ENCODE measurements around the gene WDR46. TPM values are rescaled to one million over a fixed set of nuclear protein-coding genes. Genes with fewer than 3 reads are reported as not detected.
"Not testable (repeated sequence)": the region's sequence is repeated elsewhere in the genome, so short reads cannot be mapped to it uniquely, and the experiment has no call there.

The WDR46 gene
- total and polyA plus RNA-seq, 2 donors (not counting 3 experiments of a cell fraction or from before 2014, with no cell fraction given) = 61.4 to 71.2 TPM

DNA sequence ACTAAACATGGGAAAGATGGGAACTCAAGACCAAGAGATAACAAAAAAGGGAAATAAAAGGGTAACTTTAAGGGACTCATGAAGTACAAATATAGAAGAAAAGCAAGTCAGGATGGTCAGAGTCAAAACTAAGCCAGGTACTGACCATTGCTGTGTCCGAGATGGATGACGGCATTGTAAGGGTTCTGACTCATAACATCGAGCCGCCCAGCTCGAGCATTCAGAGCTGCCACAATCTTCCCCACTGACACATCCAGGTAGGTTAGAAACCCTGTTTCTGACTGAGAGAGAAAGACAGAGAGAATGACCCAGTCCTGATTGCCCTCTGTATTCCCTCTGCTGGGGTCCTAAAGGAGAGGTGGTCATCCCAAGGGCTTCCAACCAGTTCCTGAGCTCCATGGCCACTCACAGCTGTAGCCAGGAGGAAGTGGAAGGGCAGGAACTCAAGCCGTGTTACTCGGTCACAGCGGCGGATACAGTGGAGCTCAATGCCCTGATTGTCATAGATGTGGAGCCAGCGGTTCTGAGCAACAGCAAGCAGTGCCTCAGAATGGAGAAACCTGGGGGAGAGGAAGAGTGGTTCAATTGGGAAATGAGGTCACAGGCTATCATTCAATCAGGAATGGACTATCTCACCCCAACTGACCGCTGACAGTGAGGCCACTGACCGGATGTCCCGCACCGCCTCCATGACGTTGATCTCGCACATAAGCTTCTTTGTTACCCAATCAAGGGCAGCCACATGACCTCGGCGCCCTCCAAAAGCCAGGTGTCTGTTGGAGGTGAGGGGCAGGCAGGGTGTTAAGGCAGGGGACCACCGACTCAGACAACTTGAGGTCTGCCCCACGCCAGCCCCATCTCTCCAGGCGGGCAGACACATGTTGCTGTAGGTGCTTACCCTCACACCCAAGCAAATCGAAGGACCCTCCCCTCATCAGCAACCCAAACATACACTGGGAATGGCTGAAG lies 1.8 kb downstream of the WDR46 start:
- DNase-seq (ENCODE audit: low read depth, low spot score) = no peak
- CTCF ChIA-PET = interaction anchor here (0.9 kb wide), 1 partner anchor 10 kb away, joined by 3 read pairs; the partner anchor contains the start of gene B3GALT4

DNA sequence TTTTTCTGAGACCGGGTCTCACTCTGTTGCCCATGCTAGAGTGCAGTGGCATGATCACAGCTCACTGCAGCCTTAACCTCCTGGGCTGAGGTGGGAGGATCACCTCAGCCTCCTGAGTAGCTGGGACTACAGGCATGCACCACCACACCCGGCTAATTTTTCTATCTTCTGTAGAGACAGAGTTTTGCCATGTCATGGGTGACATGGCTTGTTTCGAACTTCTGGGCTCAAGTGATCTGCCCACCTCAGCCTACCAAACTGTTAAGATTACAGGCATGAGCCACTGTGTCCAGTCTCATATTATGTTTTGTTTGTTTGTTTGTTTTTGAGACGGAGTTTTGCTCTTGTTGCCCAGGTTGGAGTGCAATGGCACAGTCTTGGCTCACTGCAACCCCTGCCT lies 3.8 kb downstream of the WDR46 start:
- DNase-seq (ENCODE audit: low read depth, low spot score); intact Hi-C loops (cut with micrococcal nuclease); H3K4me3 ChIP-seq (replicated peaks in 1 of 3; ENCODE audit: insufficient read depth in 1 of 3, low read depth in 1 of 3, low read length in 3 of 3); H3K27me3 ChIP-seq (ENCODE audit: control insufficient read depth in 2 of 2, insufficient read depth in 2 of 2, low read length in 2 of 2); BruUV-seq (replicated peaks); H2AFZ ChIP-seq (ENCODE audit: low read depth, low read length); H3K9ac ChIP-seq (replicated peaks; ENCODE audit: extremely low read depth, insufficient read depth, low read length); dilution Hi-C loops (cut with MboI; ENCODE audit: extremely low pct_ligation_motif_present, low sequenced_read_pairs); H3K9me1 ChIP-seq (replicated peaks; ENCODE audit: control insufficient read depth, extremely low read depth, insufficient read depth, low read length); CTCF ChIA-PET; H3K4me2 ChIP-seq (ENCODE audit: insufficient read depth, low read length); FAIRE-seq; H4K20me1 ChIP-seq (replicated peaks; ENCODE audit: control insufficient read depth, extremely low read depth, insufficient read depth, low read length); H3K27ac ChIP-seq (ENCODE audit: insufficient read depth, low read depth, low read length); POLR2A ChIA-PET; H3K9me3 ChIP-seq (replicated peaks; ENCODE audit: control insufficient read depth, insufficient read depth, low read length): not testable (repeated sequence)
- H3K79me2 ChIP-seq (ENCODE audit: control insufficient read depth, insufficient read depth, low read length) = peaks cover 23% of the 10 kb centered on the region
- peaks cover 7 to 21% of the 10 kb centered on the region in 2 experiments for H3K36me3 ChIP-seq (ENCODE audit: control insufficient read depth in 2 of 2, extremely low read depth in 1 of 2, insufficient read depth in 2 of 2, low read length in 2 of 2)
- H3K4me1 ChIP-seq (ENCODE audit: control insufficient read depth, extremely low read depth, insufficient read depth, low read length) = peaks cover 10% of the 10 kb centered on the region

More for the DNA sequence above, 1.8 kb downstream of the WDR46 start:
- Histone ChIP-seq H3K27ac (ENCODE audit: insufficient read depth, low read depth, low read length) (no peak overlapping the region), H3K9me3 (replicated peaks; ENCODE audit: control insufficient read depth, insufficient read depth, low read length) (no peaks in the 10 kb centered on the region), H3K36me3 (ENCODE audit: control insufficient read depth in 2 of 2, extremely low read depth in 1 of 2, insufficient read depth in 2 of 2, low read length in 2 of 2) (peaks cover 9 to 22% of the 10 kb centered on the region in 2 experiments), H3K9ac (replicated peaks; ENCODE audit: extremely low read depth, insufficient read depth, low read length) (no peak overlapping the region), H3K4me3 (replicated peaks in 1 of 3; ENCODE audit: insufficient read depth in 1 of 3, low read depth in 1 of 3, low read length in 3 of 3) (no peak overlapping the region), H3K79me2 (ENCODE audit: control insufficient read depth, insufficient read depth, low read length) (peaks cover 27% of the 10 kb centered on the region), H3K9me1 (replicated peaks; ENCODE audit: control insufficient read depth, extremely low read depth, insufficient read depth, low read length) (no peaks in the 10 kb centered on the region), H3K4me1 (ENCODE audit: control insufficient read depth, extremely low read depth, insufficient read depth, low read length) (peaks cover 13% of the 10 kb centered on the region), H2AFZ (ENCODE audit: low read depth, low read length) (no peak overlapping the region), H3K27me3 (ENCODE audit: control insufficient read depth in 2 of 2, insufficient read depth in 2 of 2, low read length in 2 of 2) (no peaks in the 10 kb centered on the region), H4K20me1 (replicated peaks; ENCODE audit: control insufficient read depth, extremely low read depth, insufficient read depth, low read length) (no peaks in the 10 kb centered on the region), H3K4me2 (ENCODE audit: insufficient read depth, low read length) (no peak overlapping the region)
- POLR2A ChIA-PET = no interaction called here
- TF ChIP-seq EZH2 (IDR thresholded peaks at IDR 0.05; ENCODE audit: borderline replicate concordance, low read depth, low read length, severe bottlenecking) = no peak
- no peak for TF ChIP-seq GATA2 (IDR thresholded peaks at IDR 0.05; ENCODE audit: insufficient read depth, insufficient read length, low read depth, low read length)
- no peak for TF ChIP-seq JUN (IDR thresholded peaks at IDR 0.05; ENCODE audit: borderline replicate concordance, insufficient read depth, insufficient read length, low read depth)
- no peak for TF ChIP-seq FOS (IDR thresholded peaks at IDR 0.05; ENCODE audit: borderline replicate concordance, insufficient read depth, low read length)
- no peak for TF ChIP-seq MYC (IDR thresholded peaks at IDR 0.05; ENCODE audit: low read depth, low read length)
- TF ChIP-seq, protein P1, sequence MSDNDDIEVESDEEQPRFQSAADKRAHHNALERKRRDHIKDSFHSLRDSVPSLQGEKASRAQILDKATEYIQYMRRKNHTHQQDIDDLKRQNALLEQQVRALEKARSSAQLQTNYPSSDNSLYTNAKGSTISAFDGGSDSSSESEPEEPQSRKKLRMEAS (IDR thresholded peaks at IDR 0.05; ENCODE audit: insufficient read depth, insufficient read length) = no peak
- TF ChIP-seq, protein P2, sequence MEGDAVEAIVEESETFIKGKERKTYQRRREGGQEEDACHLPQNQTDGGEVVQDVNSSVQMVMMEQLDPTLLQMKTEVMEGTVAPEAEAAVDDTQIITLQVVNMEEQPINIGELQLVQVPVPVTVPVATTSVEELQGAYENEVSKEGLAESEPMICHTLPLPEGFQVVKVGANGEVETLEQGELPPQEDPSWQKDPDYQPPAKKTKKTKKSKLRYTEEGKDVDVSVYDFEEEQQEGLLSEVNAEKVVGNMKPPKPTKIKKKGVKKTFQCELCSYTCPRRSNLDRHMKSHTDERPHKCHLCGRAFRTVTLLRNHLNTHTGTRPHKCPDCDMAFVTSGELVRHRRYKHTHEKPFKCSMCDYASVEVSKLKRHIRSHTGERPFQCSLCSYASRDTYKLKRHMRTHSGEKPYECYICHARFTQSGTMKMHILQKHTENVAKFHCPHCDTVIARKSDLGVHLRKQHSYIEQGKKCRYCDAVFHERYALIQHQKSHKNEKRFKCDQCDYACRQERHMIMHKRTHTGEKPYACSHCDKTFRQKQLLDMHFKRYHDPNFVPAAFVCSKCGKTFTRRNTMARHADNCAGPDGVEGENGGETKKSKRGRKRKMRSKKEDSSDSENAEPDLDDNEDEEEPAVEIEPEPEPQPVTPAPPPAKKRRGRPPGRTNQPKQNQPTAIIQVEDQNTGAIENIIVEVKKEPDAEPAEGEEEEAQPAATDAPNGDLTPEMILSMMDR (IDR thresholded peaks at IDR 0.05; ENCODE audit: extremely low read depth in 1 of 2, insufficient read depth in 1 of 2, low read depth in 1 of 2, low read length in 2 of 2) = no peak
- no peak for TF ChIP-seq POLR2AphosphoS5 (IDR thresholded peaks at IDR 0.05; ENCODE audit: insufficient read depth, low read depth, low read length)
- TF ChIP-seq POLR2A (IDR thresholded peaks at IDR 0.05; ENCODE audit: low read depth, low read length) = no peak
- BruUV-seq (replicated peaks) = no TSS peak
- FAIRE-seq = no peak
- intact Hi-C loops (cut with micrococcal nuclease) (no loop called here), dilution Hi-C loops (cut with MboI; ENCODE audit: extremely low pct_ligation_motif_present, low sequenced_read_pairs) (no loop called here)
